HepG2 (cell line): Measurements from ENCODE around the gene OR1D5. TPM values are rescaled to one million over a fixed set of nuclear protein-coding genes. Genes with fewer than 3 reads are reported as not detected.

ENCODE experiments used
- CCDC6 ChIP-seq: sonication (generic); formaldehyde crosslinking; IDR thresholded peaks from 2 replicates; pipeline ENCODE4 v1.8.1; 2022; ENCODE audit warnings: mild to moderate bottlenecking, missing genetic modification reagents, moderate library complexity
- EZH2 ChIP-seq: conservative IDR thresholded peaks from 2 replicates; pipeline ENCODE4 v1.6.1; 2012; ENCODE audit warnings: mild to moderate bottlenecking, low read depth, low read length, moderate library complexity
- FOXA1 ChIP-seq, 2 experiments: fragments of 450-650 bp in 1 of 2; sonication (generic) in 1 of 2; formaldehyde crosslinking in 1 of 2; IDR thresholded peaks; 2 replicates each; pipeline versions ENCODE4 v1.4.0 to v1.6.1; 2016 to 2020; ENCODE audit warnings: missing genetic modification reagents in 1 of 2
- FOXK1 ChIP-seq: sonication (generic); formaldehyde crosslinking; IDR thresholded peaks from 2 replicates; pipeline ENCODE4 v1.4.0; 2020; ENCODE audit warnings: low read depth, missing genetic modification reagents, borderline replicate concordance
- GPN1 ChIP-seq: sonication (generic); formaldehyde crosslinking; IDR thresholded peaks from 2 replicates; pipeline ENCODE4 v1.5.1; 2020; ENCODE audit warnings: missing genetic modification reagents, borderline replicate concordance
- KLF16 ChIP-seq, 2 experiments: sonication (generic) in 1 of 2; formaldehyde crosslinking in 1 of 2; IDR thresholded peaks; 2 replicates each; pipeline versions ENCODE4 v1.6.1 to v1.8.0; 2016 to 2023; ENCODE audit warnings: missing genetic modification reagents in 2 of 2, missing compliant biosample characterization in 1 of 2
- NFAT5 ChIP-seq: sonication (generic); formaldehyde crosslinking; IDR thresholded peaks from 2 replicates; pipeline ENCODE4 v1.4.0; 2020; ENCODE audit warnings: missing genetic modification reagents
- NFRKB ChIP-seq: fragments of 450-650 bp; IDR thresholded peaks from 2 replicates; pipeline ENCODE4 v1.6.1; 2017
- RAD21 ChIP-seq: fragments of 450-650 bp; formaldehyde crosslinking; IDR thresholded peaks from 2 replicates; pipeline ENCODE4 v1.5.0; 2020; ENCODE audit warnings: mild to moderate bottlenecking
- RAD51 ChIP-seq: fragments of 450-650 bp; IDR thresholded peaks from 2 replicates; pipeline ENCODE4 v1.6.1; 2016; ENCODE audit warnings: borderline replicate concordance
- RBM22 ChIP-seq: fragments of 200-400 bp; formaldehyde crosslinking; optimal IDR thresholded peaks from 2 replicates; pipeline ENCODE3; 2017; ENCODE audit warnings: mild to moderate bottlenecking, low read length, moderate library complexity
- RORA ChIP-seq: sonication (generic); formaldehyde crosslinking; IDR thresholded peaks from 2 replicates; pipeline ENCODE4 v1.5.0; 2020; ENCODE audit warnings: mild to moderate bottlenecking, missing genetic modification reagents, moderate library complexity
- SMC3 ChIP-seq: IDR thresholded peaks from 2 replicates; pipeline ENCODE4 v1.6.1; 2011; ENCODE audit warnings: low read length, improper control_type of control experiment
- SPEN ChIP-seq: sonication (generic); formaldehyde crosslinking; IDR thresholded peaks from 2 replicates; pipeline ENCODE4 v1.5.1; 2020; ENCODE audit warnings: low read depth, mild to moderate bottlenecking, missing genetic modification reagents
- TBL1XR1 ChIP-seq: fragments of 150-350 bp; IDR thresholded peaks from 2 replicates; pipeline ENCODE4 v1.6.1; 2014; ENCODE audit warnings: borderline replicate concordance, low read length; ENCODE audit not compliant: partially characterized antibody
- THAP9 ChIP-seq: sonication (generic); formaldehyde crosslinking; IDR thresholded peaks from 2 replicates; pipeline ENCODE4; 2020; ENCODE audit warnings: missing genetic modification reagents, mild to moderate bottlenecking, borderline replicate concordance
- THYN1 ChIP-seq: sonication (generic); formaldehyde crosslinking; IDR thresholded peaks from 2 replicates; pipeline ENCODE4 v1.8.1; 2023; ENCODE audit warnings: low read depth, mild to moderate bottlenecking, moderate library complexity, missing genetic modification reagents, borderline replicate concordance
- ZFP90 ChIP-seq: sonication (generic); formaldehyde crosslinking; IDR thresholded peaks from 2 replicates; pipeline ENCODE4 v1.8.0; 2022; ENCODE audit warnings: missing genetic modification reagents, mild to moderate bottlenecking, inconsistent platforms, borderline replicate concordance
- ZNF143 ChIP-seq: sonication (generic); formaldehyde crosslinking; IDR thresholded peaks from 2 replicates; pipeline ENCODE4 v1.4.0; 2020; ENCODE audit warnings: missing genetic modification reagents
- ZNF230 ChIP-seq: sonication (generic); formaldehyde crosslinking; IDR thresholded peaks from 2 replicates; pipeline ENCODE4 v1.4.0; 2020; ENCODE audit warnings: mild to moderate bottlenecking, missing genetic modification reagents
- ZNF484 ChIP-seq: sonication (generic); formaldehyde crosslinking; IDR thresholded peaks from 2 replicates; pipeline ENCODE4 v1.5.1; 2020; ENCODE audit warnings: mild to moderate bottlenecking, low read depth, missing genetic modification reagents, borderline replicate concordance
- ZNF569 ChIP-seq: sonication (generic); formaldehyde crosslinking; IDR thresholded peaks from 2 replicates; pipeline ENCODE4 v1.5.0; 2020; ENCODE audit warnings: mild to moderate bottlenecking, missing genetic modification reagents, moderate library complexity, borderline replicate concordance
- ZNF776 ChIP-seq: sonication (generic); formaldehyde crosslinking; IDR thresholded peaks from 2 replicates; pipeline ENCODE4 v1.4.0; 2020; ENCODE audit warnings: mild to moderate bottlenecking, missing genetic modification reagents
- polyA plus RNA-seq, 8 experiments: library from polyadenylated mRNA; depleted of rRNA in 3 of 8; stranded (reverse) in 7 of 8; unstranded in 1 of 8; fragments of >200 nt; fragmentation: Illumina TruSeq in 4 of 8; extraction: Trizol in 4 of 8; gene quantifications; 2 replicates each; pipeline versions ENCODE4 v1.2.1 to v1.2.3, GENCODE V29; 2011 to 2016; ENCODE audit warnings: low read depth in 4 of 8, missing spikeins in 1 of 8, mixed read lengths in 1 of 8; ENCODE audit not compliant: insufficient read depth in 1 of 8
- total RNA-seq, 5 experiments: library from RNA; depleted of rRNA; stranded (reverse); fragments of >200 nt; fragmentation: Illumina TruSeq; extraction: Trizol; gene quantifications; 2 replicates each; pipeline ENCODE4 v1.2.3, GENCODE V29; 2016; ENCODE audit warnings: low read depth in 1 of 5

Gene OR1D5
- total and polyA plus RNA-seq, 2 of the 13 experiments (the other 11 are each of a cell fraction or from before 2014, with no cell fraction given), result not detected

GRCh38 chr17:3048727-3049471 lies 14.5 kb downstream of the OR1D5 start (continued):
- no peak for TF ChIP-seq EZH2
- no peak for TF ChIP-seq GPN1 (CRISPR knock-in tag)
- peak; percentile 39; the same call in 1 of the 2 replicates for TF ChIP-seq FOXK1
- no peak for TF ChIP-seq ZNF143 (CRISPR knock-in tag)
- no peak for TF ChIP-seq ZNF569
- TF ChIP-seq ZNF484 (CRISPR knock-in tag), result no peak
- TF ChIP-seq THYN1 (CRISPR knock-in tag), result no peak
- peak in 1 of 2 experiments; percentile 53; a peak in 1 of 4 replicates for TF ChIP-seq KLF16 (CRISPR knock-in tag; IDR thresholded peaks at IDR 0.05)
- no peak for TF ChIP-seq RAD51
- peak; percentile 48; the same call in 1 of the 2 replicates for TF ChIP-seq THAP9 (CRISPR knock-in tag)
- peak; percentile 84 for TF ChIP-seq ZNF230 (CRISPR knock-in tag)
- TF ChIP-seq RORA (CRISPR knock-in tag), result no peak
- TF ChIP-seq ZNF776 (CRISPR knock-in tag), result no peak
- TF ChIP-seq CCDC6 (CRISPR knock-in tag), result no peak; the same call in 1 of the 2 replicates
- TF ChIP-seq SMC3, result peak; percentile 44; the same call in 1 of the 2 replicates
- TF ChIP-seq RBM22, result no peak
- TF ChIP-seq RAD21 (CRISPR knock-in tag), result peak; percentile 94
- TF ChIP-seq FOXA1 (IDR thresholded peaks at IDR 0.05), result no peak
- TF ChIP-seq FOXA1 (CRISPR knock-in tag; IDR thresholded peaks at IDR 0.05), result peak; percentile 17; the same call in 1 of the 2 replicates
- TF ChIP-seq SPEN (CRISPR knock-in tag), result peak; percentile 32
- TF ChIP-seq TBL1XR1, result peak; percentile 44
- no peak for TF ChIP-seq ZFP90 (CRISPR knock-in tag)
- TF ChIP-seq NFRKB, result no peak
- TF ChIP-seq NFAT5 (CRISPR knock-in tag), result no peak
